ENCODE measurements around the gene SLC26A2.

Gene SLC26A2

DNA sequence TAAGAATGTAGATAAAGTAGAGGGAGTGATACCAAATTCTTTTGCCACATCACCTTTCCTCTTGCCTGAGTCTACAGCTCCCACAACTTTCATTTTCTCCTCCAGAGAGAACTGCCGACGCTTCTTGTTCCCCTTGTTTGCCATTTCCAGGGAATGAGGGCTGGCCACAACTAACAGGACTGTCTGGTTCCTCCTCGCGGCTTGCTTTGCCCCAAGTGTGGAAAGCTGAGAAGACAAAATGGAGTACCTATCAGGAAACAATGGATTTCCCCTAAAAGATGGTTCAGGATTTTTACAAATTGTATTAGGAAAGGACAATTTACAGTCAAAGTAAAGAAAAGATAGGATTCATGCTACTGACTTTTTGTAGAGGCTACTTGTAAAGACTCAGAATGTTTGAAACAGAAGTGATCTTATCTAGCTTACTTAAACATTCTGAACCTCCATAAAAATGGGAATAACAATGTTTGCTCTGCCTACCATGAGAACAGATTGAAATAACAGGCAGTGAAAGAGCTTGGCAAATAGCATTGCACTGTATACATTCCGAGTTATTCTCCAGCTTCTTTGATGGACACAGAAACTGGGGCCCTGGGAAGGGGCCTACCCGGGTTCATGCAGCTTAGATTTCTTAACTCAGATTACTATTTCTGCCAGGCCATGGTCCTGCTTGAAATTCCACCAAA, 35.8 kb downstream of the SLC26A2 start:
- H3K9me3 ChIP-seq (ENCODE audit: control insufficient read depth, insufficient read depth, low read depth, low read length), result no peaks in the 10 kb centered on the region
- 0 out of 2 replicates have a peak, but pooled peaks cover 3% of the 10 kb centered on the region for H3K4me1 ChIP-seq (ENCODE audit: control insufficient read depth, insufficient read depth, low read length)
- H3K27ac ChIP-seq (ENCODE audit: extremely low read depth, low read depth, low read length), result no peak overlapping the region
- peaks cover 0 to 10% of the 10 kb centered on the region in 2 experiments; a peak in 2 of 3 replicates for H3K36me3 ChIP-seq (ENCODE audit: control insufficient read depth in 2 of 2, insufficient read depth in 1 of 2, low read length in 2 of 2)
- CTCF ChIA-PET, result interaction anchor here (0.5 to 1.6 kb wide), 8 partner anchors 26 to 194 kb away, joined by 3 to 11 read pairs (median 4); no protein-coding TSS in a partner anchor
- H3K4me3 ChIP-seq (ENCODE audit: low read depth, low read length), result no peak overlapping the region
- POLR2A ChIA-PET, result no interaction called here
- TF ChIP-seq ZNF223 (tag by site-specific recombination; IDR thresholded peaks at IDR 0.05) (no peak), ZBTB21 (tag by site-specific recombination; IDR thresholded peaks at IDR 0.05) (no peak), SP7 (tag by site-specific recombination; IDR thresholded peaks at IDR 0.05) (no peak), SCRT1 (tag by site-specific recombination; IDR thresholded peaks at IDR 0.05; ENCODE audit: borderline replicate concordance) (no peak), ZNF292 (tag by site-specific recombination; IDR thresholded peaks at IDR 0.05; ENCODE audit: borderline replicate concordance, low read depth) (no peak), ZNF510 (tag by site-specific recombination; IDR thresholded peaks at IDR 0.05; ENCODE audit: insufficient replicate concordance) (no peak), KLF9 (tag by site-specific recombination; IDR thresholded peaks at IDR 0.05; ENCODE audit: low read depth) (no peak), ZNF529 (tag by site-specific recombination; IDR thresholded peaks at IDR 0.05; ENCODE audit: insufficient replicate concordance) (no peak), ZNF654 (tag by site-specific recombination; IDR thresholded peaks at IDR 0.05; ENCODE audit: low read depth) (no peak), ZNF341 (tag by site-specific recombination; IDR thresholded peaks at IDR 0.05; ENCODE audit: low read depth) (no peak), ZNF768 (tag by site-specific recombination; IDR thresholded peaks at IDR 0.05) (no peak), ZNF707 (tag by site-specific recombination; IDR thresholded peaks at IDR 0.05) (no peak), ZNF211 (tag by site-specific recombination; IDR thresholded peaks at IDR 0.05; ENCODE audit: low read depth) (no peak)
- TF ChIP-seq, protein P1, sequence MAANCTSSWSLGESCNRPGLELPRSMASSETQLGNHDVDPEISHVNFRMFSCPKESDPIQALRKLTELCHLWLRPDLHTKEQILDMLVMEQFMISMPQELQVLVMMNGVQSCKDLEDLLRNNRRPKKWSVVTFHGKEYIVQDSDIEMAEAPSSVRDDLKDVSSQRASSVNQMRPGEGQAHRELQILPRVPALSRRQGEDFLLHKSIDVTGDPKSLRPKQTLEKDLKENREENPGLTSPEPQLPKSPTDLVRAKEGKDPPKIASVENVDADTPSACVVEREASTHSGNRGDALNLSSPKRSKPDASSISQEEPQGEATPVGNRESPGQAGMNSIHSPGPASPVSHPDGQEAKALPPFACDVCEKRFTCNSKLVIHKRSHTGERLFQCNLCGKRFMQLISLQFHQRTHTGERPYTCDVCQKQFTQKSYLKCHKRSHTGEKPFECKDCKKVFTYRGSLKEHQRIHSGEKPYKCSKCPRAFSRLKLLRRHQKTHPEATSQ (tag by site-specific recombination; IDR thresholded peaks at IDR 0.05), result no peak
- TF ChIP-seq, protein P2, sequence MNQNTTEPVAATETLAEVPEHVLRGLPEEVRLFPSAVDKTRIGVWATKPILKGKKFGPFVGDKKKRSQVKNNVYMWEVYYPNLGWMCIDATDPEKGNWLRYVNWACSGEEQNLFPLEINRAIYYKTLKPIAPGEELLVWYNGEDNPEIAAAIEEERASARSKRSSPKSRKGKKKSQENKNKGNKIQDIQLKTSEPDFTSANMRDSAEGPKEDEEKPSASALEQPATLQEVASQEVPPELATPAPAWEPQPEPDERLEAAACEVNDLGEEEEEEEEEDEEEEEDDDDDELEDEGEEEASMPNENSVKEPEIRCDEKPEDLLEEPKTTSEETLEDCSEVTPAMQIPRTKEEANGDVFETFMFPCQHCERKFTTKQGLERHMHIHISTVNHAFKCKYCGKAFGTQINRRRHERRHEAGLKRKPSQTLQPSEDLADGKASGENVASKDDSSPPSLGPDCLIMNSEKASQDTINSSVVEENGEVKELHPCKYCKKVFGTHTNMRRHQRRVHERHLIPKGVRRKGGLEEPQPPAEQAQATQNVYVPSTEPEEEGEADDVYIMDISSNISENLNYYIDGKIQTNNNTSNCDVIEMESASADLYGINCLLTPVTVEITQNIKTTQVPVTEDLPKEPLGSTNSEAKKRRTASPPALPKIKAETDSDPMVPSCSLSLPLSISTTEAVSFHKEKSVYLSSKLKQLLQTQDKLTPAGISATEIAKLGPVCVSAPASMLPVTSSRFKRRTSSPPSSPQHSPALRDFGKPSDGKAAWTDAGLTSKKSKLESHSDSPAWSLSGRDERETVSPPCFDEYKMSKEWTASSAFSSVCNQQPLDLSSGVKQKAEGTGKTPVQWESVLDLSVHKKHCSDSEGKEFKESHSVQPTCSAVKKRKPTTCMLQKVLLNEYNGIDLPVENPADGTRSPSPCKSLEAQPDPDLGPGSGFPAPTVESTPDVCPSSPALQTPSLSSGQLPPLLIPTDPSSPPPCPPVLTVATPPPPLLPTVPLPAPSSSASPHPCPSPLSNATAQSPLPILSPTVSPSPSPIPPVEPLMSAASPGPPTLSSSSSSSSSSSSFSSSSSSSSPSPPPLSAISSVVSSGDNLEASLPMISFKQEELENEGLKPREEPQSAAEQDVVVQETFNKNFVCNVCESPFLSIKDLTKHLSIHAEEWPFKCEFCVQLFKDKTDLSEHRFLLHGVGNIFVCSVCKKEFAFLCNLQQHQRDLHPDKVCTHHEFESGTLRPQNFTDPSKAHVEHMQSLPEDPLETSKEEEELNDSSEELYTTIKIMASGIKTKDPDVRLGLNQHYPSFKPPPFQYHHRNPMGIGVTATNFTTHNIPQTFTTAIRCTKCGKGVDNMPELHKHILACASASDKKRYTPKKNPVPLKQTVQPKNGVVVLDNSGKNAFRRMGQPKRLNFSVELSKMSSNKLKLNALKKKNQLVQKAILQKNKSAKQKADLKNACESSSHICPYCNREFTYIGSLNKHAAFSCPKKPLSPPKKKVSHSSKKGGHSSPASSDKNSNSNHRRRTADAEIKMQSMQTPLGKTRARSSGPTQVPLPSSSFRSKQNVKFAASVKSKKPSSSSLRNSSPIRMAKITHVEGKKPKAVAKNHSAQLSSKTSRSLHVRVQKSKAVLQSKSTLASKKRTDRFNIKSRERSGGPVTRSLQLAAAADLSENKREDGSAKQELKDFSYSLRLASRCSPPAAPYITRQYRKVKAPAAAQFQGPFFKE (tag by site-specific recombination; IDR thresholded peaks at IDR 0.05; ENCODE audit: borderline replicate concordance), result no peak
- TF ChIP-seq, protein P3, sequence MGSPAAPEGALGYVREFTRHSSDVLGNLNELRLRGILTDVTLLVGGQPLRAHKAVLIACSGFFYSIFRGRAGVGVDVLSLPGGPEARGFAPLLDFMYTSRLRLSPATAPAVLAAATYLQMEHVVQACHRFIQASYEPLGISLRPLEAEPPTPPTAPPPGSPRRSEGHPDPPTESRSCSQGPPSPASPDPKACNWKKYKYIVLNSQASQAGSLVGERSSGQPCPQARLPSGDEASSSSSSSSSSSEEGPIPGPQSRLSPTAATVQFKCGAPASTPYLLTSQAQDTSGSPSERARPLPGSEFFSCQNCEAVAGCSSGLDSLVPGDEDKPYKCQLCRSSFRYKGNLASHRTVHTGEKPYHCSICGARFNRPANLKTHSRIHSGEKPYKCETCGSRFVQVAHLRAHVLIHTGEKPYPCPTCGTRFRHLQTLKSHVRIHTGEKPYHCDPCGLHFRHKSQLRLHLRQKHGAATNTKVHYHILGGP (tag by site-specific recombination; IDR thresholded peaks at IDR 0.05), result no peak
- TF ChIP-seq, protein P4, sequence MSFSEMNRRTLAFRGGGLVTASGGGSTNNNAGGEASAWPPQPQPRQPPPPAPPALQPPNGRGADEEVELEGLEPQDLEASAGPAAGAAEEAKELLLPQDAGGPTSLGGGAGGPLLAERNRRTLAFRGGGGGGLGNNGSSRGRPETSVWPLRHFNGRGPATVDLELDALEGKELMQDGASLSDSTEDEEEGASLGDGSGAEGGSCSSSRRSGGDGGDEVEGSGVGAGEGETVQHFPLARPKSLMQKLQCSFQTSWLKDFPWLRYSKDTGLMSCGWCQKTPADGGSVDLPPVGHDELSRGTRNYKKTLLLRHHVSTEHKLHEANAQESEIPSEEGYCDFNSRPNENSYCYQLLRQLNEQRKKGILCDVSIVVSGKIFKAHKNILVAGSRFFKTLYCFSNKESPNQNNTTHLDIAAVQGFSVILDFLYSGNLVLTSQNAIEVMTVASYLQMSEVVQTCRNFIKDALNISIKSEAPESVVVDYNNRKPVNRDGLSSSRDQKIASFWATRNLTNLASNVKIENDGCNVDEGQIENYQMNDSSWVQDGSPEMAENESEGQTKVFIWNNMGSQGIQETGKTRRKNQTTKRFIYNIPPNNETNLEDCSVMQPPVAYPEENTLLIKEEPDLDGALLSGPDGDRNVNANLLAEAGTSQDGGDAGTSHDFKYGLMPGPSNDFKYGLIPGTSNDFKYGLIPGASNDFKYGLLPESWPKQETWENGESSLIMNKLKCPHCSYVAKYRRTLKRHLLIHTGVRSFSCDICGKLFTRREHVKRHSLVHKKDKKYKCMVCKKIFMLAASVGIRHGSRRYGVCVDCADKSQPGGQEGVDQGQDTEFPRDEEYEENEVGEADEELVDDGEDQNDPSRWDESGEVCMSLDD (tag by site-specific recombination; IDR thresholded peaks at IDR 0.05), result no peak

All from HEK293 (cell line).